Activated CD4-positive, CD25-positive, alpha-beta regulatory T cell treated with anti-CD3 and anti-CD28 coated beads, Interleukin-2, amount 50 U/mL, for 72 hours (primary cell): ENCODE results near the gene GRK2.
"Not testable (repeated sequence)": the region's sequence is repeated elsewhere in the genome, so short reads cannot be mapped to it uniquely, and the experiment has no call there.

Experiments
- DNase-seq: peaks from one replicate; pipeline ENCODE4 v3.0.0; 2021

The GRK2 gene

GRCh38 chr11:67317205-67317887 is 51.1 kb downstream of the GRK2 start:
- DNase-seq, result peak; percentile 98

GRCh38 chr11:67317888-67318555 is 51.7 kb downstream of the GRK2 start:
- no peak for DNase-seq

- DNase-seq, result not testable (repeated sequence)
Observed at GRCh38 chr11:67318876-67319275, 52.6 kb downstream of the GRK2 start.

GRCh38 chr11:67320011-67320410 is 53.7 kb downstream of the GRK2 start:
- DNase-seq, result no peak

- DNase-seq, result no peak
Observed at GRCh38 chr11:67320691-67321090, 54.4 kb downstream of the GRK2 start.

- no peak for DNase-seq
Observed at GRCh38 chr11:67321313-67321871, 55.1 kb downstream of the GRK2 start.

- DNase-seq, result no peak
Observed at GRCh38 chr11:67322049-67322448, 55.8 kb downstream of the GRK2 start.

GRCh38 chr11:67323526-67323925 is 57.3 kb downstream of the GRK2 start:
- no peak for DNase-seq

DNA sequence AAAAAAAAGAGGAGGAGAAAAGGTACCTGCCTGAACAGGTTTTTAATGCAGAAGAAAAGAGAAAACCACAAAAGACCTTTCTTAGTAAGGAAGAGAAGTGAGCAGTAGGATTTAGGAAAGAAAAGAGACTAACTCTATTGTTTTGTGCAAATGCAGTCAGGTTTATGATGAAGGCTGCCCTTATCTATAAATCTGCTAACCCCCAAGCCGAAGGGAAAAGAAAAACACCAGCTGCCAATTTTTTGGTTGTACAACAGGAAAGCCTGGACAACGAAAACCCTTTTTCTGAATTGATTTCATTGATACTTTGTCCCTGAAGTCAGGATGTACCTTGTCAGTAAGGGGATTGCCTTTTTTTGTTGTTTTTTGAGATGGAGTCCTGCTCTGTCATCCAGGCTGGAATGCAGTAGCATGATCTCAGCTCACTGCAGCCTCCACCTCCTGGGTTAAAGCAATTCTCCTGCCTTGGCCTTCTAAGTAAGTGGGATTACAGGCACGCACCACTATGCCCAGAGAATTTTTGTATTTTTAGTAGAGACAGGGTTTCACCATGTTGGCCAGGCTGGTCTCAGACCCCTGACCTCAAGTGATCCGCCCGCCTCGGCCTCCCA is 65.9 kb downstream of the GRK2 start:
- DNase-seq, result no peak
